Heart left ventricle (tissue), 16 donors: ENCODE results near the gene UVSSA. TPM values are rescaled to one million over a fixed set of nuclear protein-coding genes. Genes with fewer than 3 reads are reported as not detected.

Experiments used
- ATAC-seq, 4 donors: fragments of 200-7000 bp; cut with Tn5 transposase; one replicate each; pipeline ENCODE4 v1.9.1; 2020 to 2022; ENCODE audit warnings: moderate library complexity in 4 of 4, mild to moderate bottlenecking in 3 of 4, moderate number of reproducible peaks in 1 of 4
- DNase-seq, 5 donors: peaks; one replicate each; pipeline ENCODE4 v3.0.0-alpha.2; 2020
- H3K27ac ChIP-seq, 12 donors: fragments of 200-600 bp; sonication (generic) in 4 of 12; one replicate each; pipeline versions ENCODE4 v1.5.0 to v1.8.0; 2016 to 2022; ENCODE audit warnings: mild to moderate bottlenecking in 2 of 12
- H3K27me3 ChIP-seq, 9 donors: fragments of 200-600 bp; sonication (generic) in 2 of 9; one replicate each; pipeline versions ENCODE4 v1.5.1 to v1.8.0; 2016 to 2022; ENCODE audit warnings: mild to moderate bottlenecking in 3 of 9
- H3K36me3 ChIP-seq, 9 donors: fragments of 200-600 bp; sonication (generic) in 2 of 9; one replicate each; pipeline versions ENCODE4 v1.5.0 to v1.8.0; 2018 to 2022; ENCODE audit warnings: mild to moderate bottlenecking in 2 of 9
- H3K4me1 ChIP-seq, 12 donors: fragments of 200-600 bp; sonication (generic) in 4 of 12; one replicate each; pipeline versions ENCODE4 v1.5.0 to v1.8.0; 2016 to 2022; ENCODE audit warnings: mild to moderate bottlenecking in 3 of 12
- H3K4me3 ChIP-seq, 12 donors: fragments of 200-600 bp; sonication (generic) in 4 of 12; one replicate each; pipeline versions ENCODE4 v1.5.0 to v1.8.0; 2017 to 2022; ENCODE audit warnings: mild to moderate bottlenecking in 9 of 12, moderate library complexity in 4 of 12
- H3K9me3 ChIP-seq, 12 donors: fragments of 200-600 bp; sonication (generic) in 4 of 12; one replicate each; pipeline versions ENCODE4 v1.5.0 to v1.8.0; 2016 to 2022; ENCODE audit warnings: mild to moderate bottlenecking in 1 of 12
- CTCF ChIP-seq, 12 donors: fragments of 200-600 bp; sonication (generic) in 4 of 12; IDR thresholded peaks; one replicate each; pipeline versions ENCODE4 v1.5.0 to v1.8.0; 2018 to 2022; ENCODE audit warnings: antibody characterized with exemption in 12 of 12, mild to moderate bottlenecking in 5 of 12
- POLR2A ChIP-seq, 2 donors: fragments of 450-650 bp; IDR thresholded peaks; one replicate each; pipeline ENCODE4 v1.6.1; 2017; ENCODE audit warnings: antibody characterized with exemption in 2 of 2, mild to moderate bottlenecking in 2 of 2, moderate library complexity in 2 of 2
- WGBS, 4 donors: extraction: QIAGEN DNeasy Blood & Tissue Kit in 2 of 4; methylation state at CpG; one replicate each; pipeline versions ENCODE4 v1.1.5 to v1.1.7; 2013 to 2018; 5-methylcytosine and 5-hydroxymethylcytosine counted together
- intact Hi-C, 10 donors: fragments of 100-400 bp; cut with DNase I; formaldehyde crosslinking; loops; one replicate each; pipeline versions ENCODE4 v1.11.1 to v1.14.2; 2022
- polyA plus RNA-seq, 2 donors: library from polyadenylated mRNA; stranded (reverse); fragments of 200-250 nt; gene quantifications; one replicate each; pipeline ENCODE4 v1.2.3, GENCODE V29; 2013
- total RNA-seq, 9 donors: library from RNA; depleted of rRNA in 2 of 9; stranded (reverse); fragments of >200 nt in 2 of 9; fragmentation: NEBNext Ultra II Directional in 3 of 9; extraction: Animal tissue kit (Norgen Biotek cat#: 25700) in 3 of 9; gene quantifications; one replicate each; pipeline versions ENCODE4 v1.1.0 to v1.2.4, GENCODE V29; 2016 to 2023
- donor health status: ischemic (EF 13 %, LVEDD 7.1; RV severe dilation, severe dysfunction).
- donor health status: healthy with polysubstance abuse.
- donor health status: DM: no; HTN: yes; CAD: no.
- donor health status: DM: no; HTN: no; CAD: no.
- donor health status: ischemic (EF 25% LVEDD 6.9; RV normal size, moderate dysfunction).
- donor health status: ischemic (EF 25% LVEDD 5.7; RV mildly dilated, moderate dysfunction).
- donor health status: healthy.
- donor health status: DM: yes; HTN: yes; CAD: no.
- donor health status: ischemic (EF 35%, LVEDD 5.7; RV mildly dilated, moderate dysfunction).
- donor health status: nonischemic (EF 11% LVEDD 7.7; RV severe dilation, severe dysfunction).
- donor health status: DM: yes; HTN: yes; CAD: no.
- donor health status: PGD.
- donor health status: ischemic (EF 29% LVEDD 5.4; RV normal size, mild dysfunction).
- donor health status: nonischemic (EF 23%, LVEDD 6.1; RV moderate dilation, normal function).

The UVSSA gene
- total and polyA plus RNA-seq, 11 donors, result 4.7 to 14.2 (median 6.7) TPM

DNA sequence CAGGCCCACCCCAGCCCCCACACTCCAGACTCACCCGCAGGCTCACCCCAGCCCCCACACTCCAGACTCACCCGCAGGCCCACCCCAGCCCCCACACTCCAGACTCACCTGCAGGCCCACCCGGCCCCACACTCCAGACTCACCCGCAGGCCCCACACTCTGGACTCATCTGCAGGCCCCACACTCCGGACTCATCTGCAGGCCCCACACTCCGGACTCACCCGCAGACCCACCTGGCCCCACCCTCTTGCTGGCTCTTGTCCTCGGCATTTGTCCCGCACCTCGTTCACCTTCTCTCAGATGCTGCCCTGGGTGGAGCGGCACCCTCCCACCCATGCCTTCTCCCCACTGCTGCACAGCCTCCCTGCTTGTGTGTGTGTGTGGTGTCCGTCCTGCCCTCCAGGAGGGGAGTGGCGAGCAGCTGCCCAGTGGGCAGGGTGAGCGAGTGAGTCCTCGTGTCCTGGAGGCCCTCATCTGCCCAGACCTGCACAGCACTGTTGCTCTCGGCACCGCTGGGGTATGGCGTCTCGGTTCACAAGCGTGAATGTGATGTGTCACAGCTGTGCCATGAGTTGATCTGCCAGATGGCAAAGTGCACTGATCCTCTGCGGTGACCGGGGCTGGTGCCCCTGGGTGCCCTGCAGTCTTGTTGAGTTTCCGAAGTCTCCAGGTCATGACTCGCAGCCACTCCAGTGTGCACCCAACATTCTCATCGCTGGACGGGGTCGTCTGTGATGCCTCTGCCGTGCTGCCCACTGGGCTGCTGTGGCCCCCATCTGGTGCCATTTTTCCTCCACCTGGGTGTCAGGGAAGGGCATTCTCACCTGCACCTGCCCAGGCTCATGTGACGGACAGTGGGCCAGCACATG is 29.6 kb upstream of the UVSSA start:
- WGBS, 4 donors, result 93 to 94% (median 94%) methylated on average over 23 to 29 of the region's 29 CpGs
- intact Hi-C loops, result no loop called here
- H3K27ac ChIP-seq, result no peak overlapping the region
- no peak for TF ChIP-seq CTCF (IDR thresholded peaks at IDR 0.05)
- TF ChIP-seq POLR2A (IDR thresholded peaks at IDR 0.05), result no peak
- DNase-seq, result peak in 2 of 5 donors; percentile 16 to 52
- no peaks in the 10 kb centered on the region for H3K9me3 ChIP-seq
- peak in 3 of 4 donors; percentile 12 to 34 (median 27) for ATAC-seq
- peaks cover 4 to 77% (median 71%) of the 10 kb centered on the region in 9 donors for H3K36me3 ChIP-seq
- no peaks in the 10 kb centered on the region for H3K27me3 ChIP-seq
- no peak overlapping the region for H3K4me3 ChIP-seq
- H3K4me1 ChIP-seq, result peaks cover 0 to 6% (median 0%) of the 10 kb centered on the region in 12 donors

DNA sequence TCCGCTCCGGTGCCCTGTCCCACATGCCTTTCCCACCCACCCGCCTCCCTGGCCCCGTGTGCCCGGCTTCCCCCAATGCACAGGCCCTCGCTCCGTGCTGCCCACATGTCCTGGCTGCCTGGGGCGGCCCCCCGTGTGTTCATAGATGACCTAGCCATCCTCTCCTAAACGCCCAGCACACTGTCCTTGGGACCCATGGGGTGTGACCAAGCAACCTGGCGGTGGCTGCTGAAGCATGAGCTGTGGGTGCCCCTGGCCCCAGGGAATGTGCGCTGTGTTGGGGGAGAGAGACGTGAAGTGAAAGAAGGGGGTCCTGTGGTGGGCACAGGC is 29.0 kb upstream of the UVSSA start:
- H3K27me3 ChIP-seq, result no peaks in the 10 kb centered on the region
- DNase-seq (peak in 2 of 5 donors; percentile 14 to 58), ATAC-seq (peak in 1 of 4 donors; percentile 14)
- intact Hi-C loops, result no loop called here
- WGBS, 4 donors, result 96 to 99% (median 96%) methylated on average over 12 to 13 of the region's 13 CpGs
- peaks cover 0 to 6% (median 0%) of the 10 kb centered on the region in 12 donors for H3K4me1 ChIP-seq
- H3K27ac ChIP-seq, result no peak overlapping the region
- TF ChIP-seq POLR2A (IDR thresholded peaks at IDR 0.05), result no peak
- no peak for TF ChIP-seq CTCF (IDR thresholded peaks at IDR 0.05)
- H3K4me3 ChIP-seq, result no peak overlapping the region
- peaks cover 3 to 77% (median 71%) of the 10 kb centered on the region in 9 donors for H3K36me3 ChIP-seq
- no peaks in the 10 kb centered on the region for H3K9me3 ChIP-seq

- 76 to 91% (median 88%) methylated on average over 13 to 18 of the region's 18 CpGs for WGBS, 4 donors
- peaks cover 0 to 77% (median 71%) of the 10 kb centered on the region in 9 donors for H3K36me3 ChIP-seq
- TF ChIP-seq POLR2A (IDR thresholded peaks at IDR 0.05), result no peak
- TF ChIP-seq CTCF (IDR thresholded peaks at IDR 0.05), result peak in 7 of 12 donors; percentile 13 to 32 (median 22)
These were observed 28.4 kb upstream of the UVSSA start for GRCh38 chr4:1318488-1319213.

GRCh38 chr4:1321486-1321885 is 25.5 kb upstream of the UVSSA start:
- no peak overlapping the region for H3K27ac ChIP-seq
- no peak overlapping the region for H3K4me3 ChIP-seq
- WGBS, 4 donors, result 88 to 94% (median 90%) methylated on average over 13 of the region's 13 CpGs
- intact Hi-C loops, result no loop called here
- ATAC-seq, result no peak
- no peaks in the 10 kb centered on the region for H3K9me3 ChIP-seq
- TF ChIP-seq CTCF (IDR thresholded peaks at IDR 0.05) (no peak), POLR2A (IDR thresholded peaks at IDR 0.05) (no peak)
- peak in 2 of 5 donors; percentile 6 to 39 for DNase-seq
- peaks cover 0 to 66% (median 63%) of the 10 kb centered on the region in 9 donors for H3K36me3 ChIP-seq
- no peaks in the 10 kb centered on the region for H3K27me3 ChIP-seq
- H3K4me1 ChIP-seq, result peaks cover 0 to 6% (median 0%) of the 10 kb centered on the region in 12 donors

More at GRCh38 chr4:1318488-1319213, 28.4 kb upstream of the UVSSA start:
- DNase-seq, result peak in 2 of 5 donors; percentile 24 to 55
- no peaks in the 10 kb centered on the region for H3K27me3 ChIP-seq
- peaks cover 0 to 6% (median 0%) of the 10 kb centered on the region in 12 donors for H3K4me1 ChIP-seq
- intact Hi-C loops, result no loop called here
- no peaks in the 10 kb centered on the region for H3K9me3 ChIP-seq
- H3K4me3 ChIP-seq, result no peak overlapping the region
- ATAC-seq, result no peak
- H3K27ac ChIP-seq, result no peak overlapping the region
